A549 (cell line): ENCODE results near the gene CIRBP. TPM values are rescaled to one million over a fixed set of nuclear protein-coding genes. Genes with fewer than 3 reads are reported as not detected.

Source experiments
- ATAC-seq, 2 experiments: fragments of 200-7000 bp in 1 of 2; fragments of >200 bp in 1 of 2; cut with Nextera tagmentation in 1 of 2; cut with Tn5 transposase in 1 of 2; 3 replicates each; pipeline versions ENCODE4 v1.8.0 to v1.9.1; 2018 to 2020; ENCODE audit warnings: mild to moderate bottlenecking in 1 of 2, moderate library complexity in 1 of 2
- CTCF ChIA-PET: fragments of 300-600 bp; sonication (Branson Sonifier 250); formaldehyde crosslinking; extraction: SDS; loops from one replicate; lab custom pipeline; 2021; ENCODE audit warnings: antibody characterized with exemption, inconsistent platforms; lab: Yijun Ruan, JAX
- POLR2A ChIA-PET: fragments of 350-600 bp; formaldehyde crosslinking; extraction: SDS; loops from one replicate; lab custom pipeline; 2021; ENCODE audit warnings: antibody characterized with exemption, inconsistent platforms; lab: Yijun Ruan, JAX
- DNase-seq, 2 experiments: peaks; one replicate each; pipeline versions ENCODE4 v3.0.0 to v3.0.0-alpha.2; 2011 to 2016; ENCODE audit warnings: low read depth in 1 of 2, low spot score in 1 of 2
- FAIRE-seq: peaks from 2 replicates; lab custom pipeline; 2011; peaks lifted over from hg19 to GRCh38; lab: Jason Lieb, UNC
- H3K27ac ChIP-seq, 2 experiments: fragments of >200 bp; sonication (Bioruptor Twin); formaldehyde crosslinking; 3 replicates each; pipeline ENCODE4 v1.5.1; 2016 to 2017
- H3K4me1 ChIP-seq: fragments of >200 bp; sonication (Bioruptor Twin); formaldehyde crosslinking; 3 replicates; pipeline ENCODE4 v1.6.1; 2016
- H3K4me2 ChIP-seq: fragments of >200 bp; sonication (Bioruptor Twin); formaldehyde crosslinking; 3 replicates; pipeline ENCODE4 v1.6.1; 2016
- H3K4me3 ChIP-seq: fragments of >200 bp; sonication (Bioruptor Twin); formaldehyde crosslinking; 3 replicates; pipeline ENCODE4 v1.5.1; 2016
- H3K9me3 ChIP-seq: fragments of >200 bp; sonication (Bioruptor Twin); formaldehyde crosslinking; 3 replicates; pipeline ENCODE4 v1.6.1; 2016
- BHLHE40 ChIP-seq: IDR thresholded peaks from 2 replicates; pipeline ENCODE4 v1.6.1; 2012; ENCODE audit warnings: low read depth, low read length, inconsistent platforms
- CBX8 ChIP-seq: fragments of 200-600 bp; sonication (generic); IDR thresholded peaks from 2 replicates; pipeline ENCODE4 v1.6.1; 2016
- CEBPB ChIP-seq, 2 experiments: fragments of >200 bp in 1 of 2; sonication (Bioruptor Twin) in 1 of 2; formaldehyde crosslinking in 1 of 2; IDR thresholded peaks; 2 replicates each; pipeline ENCODE4 v1.6.1; 2012 to 2016
- FOSB ChIP-seq: fragments of 250-450 bp; sonication (Bioruptor Pico); IDR thresholded peaks from 2 replicates; pipeline ENCODE4 v1.5.0; 2020; ENCODE audit warnings: mild to moderate bottlenecking, moderate library complexity
- FOSL2 ChIP-seq, 2 experiments: fragments of 450-650 bp in 1 of 2; fragments of >200 bp in 1 of 2; sonication (Bioruptor Twin) in 1 of 2; formaldehyde crosslinking; IDR thresholded peaks; 2 replicates each; pipeline versions ENCODE4 v1.5.0 to v1.6.1; 2016 to 2020; ENCODE audit warnings: mild to moderate bottlenecking in 1 of 2, moderate library complexity in 1 of 2
- FOXS1 ChIP-seq: fragments of 250-450 bp; sonication (Bioruptor Pico); IDR thresholded peaks from 2 replicates; pipeline ENCODE4 v1.5.0; 2020; ENCODE audit warnings: mild to moderate bottlenecking, moderate library complexity
- HEYL ChIP-seq: fragments of 250-450 bp; sonication (Bioruptor Pico); IDR thresholded peaks from 2 replicates; pipeline ENCODE4 v1.8.0; 2021; ENCODE audit warnings: mild to moderate bottlenecking, moderate library complexity
- HOXA7 ChIP-seq: fragments of 250-450 bp; sonication (Bioruptor Pico); IDR thresholded peaks from 2 replicates; pipeline ENCODE4 v1.5.0; 2020; ENCODE audit warnings: mild to moderate bottlenecking, moderate library complexity
- HOXB5 ChIP-seq: fragments of 250-450 bp; sonication (Bioruptor Pico); IDR thresholded peaks from 2 replicates; pipeline ENCODE4 v1.5.0; 2020; ENCODE audit warnings: mild to moderate bottlenecking, moderate library complexity
- JUN ChIP-seq, 2 experiments: fragments of >200 bp; sonication (Bioruptor Twin); formaldehyde crosslinking; IDR thresholded peaks; 2 replicates in 1 of 2; 3 replicates in 1 of 2; pipeline ENCODE4 v1.6.1; 2016 to 2017
- MAFK ChIP-seq: fragments of 450-650 bp; IDR thresholded peaks from 2 replicates; pipeline ENCODE4 v1.6.1; 2014; ENCODE audit not compliant: partially characterized antibody
- MYC ChIP-seq: IDR thresholded peaks from 2 replicates; pipeline ENCODE4 v1.6.1; 2012; ENCODE audit warnings: mild to moderate bottlenecking, inconsistent platforms, low read length, improper control_type of control experiment, borderline replicate concordance
- NFE2L2 ChIP-seq: fragments of 150-350 bp; conservative IDR thresholded peaks from 2 replicates; pipeline ENCODE4 v1.6.1; 2014; ENCODE audit warnings: low read length
- NPAS2 ChIP-seq: fragments of 250-450 bp; sonication (Bioruptor Pico); IDR thresholded peaks from 2 replicates; pipeline ENCODE4 v1.8.0; 2022; ENCODE audit warnings: mild to moderate bottlenecking, moderate library complexity, borderline replicate concordance
- PHF8 ChIP-seq: fragments of 200-600 bp; sonication (generic); IDR thresholded peaks from 2 replicates; pipeline ENCODE4 v1.6.1; 2016; ENCODE audit warnings: low read depth, mild to moderate bottlenecking, antibody characterized with exemption, moderate library complexity, borderline replicate concordance
- POLR2A ChIP-seq: IDR thresholded peaks from 2 replicates; pipeline ENCODE4 v1.6.1; 2012; ENCODE audit warnings: mild to moderate bottlenecking, low read length
- RAD21 ChIP-seq, 2 experiments: fragments of >200 bp in 1 of 2; sonication (Bioruptor Twin) in 1 of 2; formaldehyde crosslinking in 1 of 2; IDR thresholded peaks in 1 of 2; conservative IDR thresholded peaks in 1 of 2; 2 replicates in 1 of 2; 3 replicates in 1 of 2; pipeline ENCODE4 v1.6.1; 2012 to 2018; ENCODE audit warnings: inconsistent platforms in 1 of 2
- RCOR1 ChIP-seq: fragments of 150-350 bp; IDR thresholded peaks from 2 replicates; pipeline ENCODE4 v1.6.1; 2014; ENCODE audit warnings: antibody characterized with exemption, low read length, low read depth
- RNF2 ChIP-seq: fragments of 200-600 bp; sonication (generic); IDR thresholded peaks from 2 replicates; pipeline ENCODE4 v1.6.1; 2016; ENCODE audit warnings: low read depth, mild to moderate bottlenecking, antibody characterized with exemption, moderate library complexity, borderline replicate concordance
- SMC3 ChIP-seq: fragments of >200 bp; sonication (Bioruptor Twin); formaldehyde crosslinking; IDR thresholded peaks from 3 replicates; pipeline ENCODE4 v1.6.1; 2018; ENCODE audit warnings: inconsistent platforms
- SREBF2 ChIP-seq: fragments of 450-650 bp; IDR thresholded peaks from 2 replicates; pipeline ENCODE4 v1.6.1; 2014; ENCODE audit warnings: mild to moderate bottlenecking, moderate library complexity
- TFCP2L1 ChIP-seq: fragments of 250-450 bp; sonication (Bioruptor Pico); IDR thresholded peaks from 2 replicates; pipeline ENCODE4 v1.5.0; 2021; ENCODE audit warnings: mild to moderate bottlenecking
- TP53 ChIP-seq: fragments of 250-450 bp; sonication (Bioruptor Pico); IDR thresholded peaks from 2 replicates; pipeline ENCODE4 v1.5.0; 2021; ENCODE audit warnings: mild to moderate bottlenecking, moderate library complexity
- ZFP36 ChIP-seq: fragments of 450-650 bp; IDR thresholded peaks from 2 replicates; pipeline ENCODE4 v1.6.1; 2014; ENCODE audit warnings: borderline replicate concordance; ENCODE audit not compliant: partially characterized antibody
- ZSCAN20 ChIP-seq: fragments of 250-450 bp; sonication (Bioruptor Pico); IDR thresholded peaks from 2 replicates; pipeline ENCODE4 v1.8.0; 2022; ENCODE audit warnings: mild to moderate bottlenecking, moderate library complexity
- WGBS: methylation state at CpG from one replicate; pipeline ENCODE4 v1.1.6; 2017; ENCODE audit errors: missing lambda C conversion rate; 5-methylcytosine and 5-hydroxymethylcytosine counted together
- polyA plus RNA-seq, 4 experiments: library from polyadenylated mRNA; depleted of rRNA in 3 of 4; stranded (reverse); fragments of >200 nt; fragmentation: RNase III in 1 of 4; extraction: RNeasy Plus Mini Kit Qiagen cat#74134 plus additional on column Dnase treatment in 1 of 4; gene quantifications; 2 replicates in 3 of 4; 3 replicates in 1 of 4; pipeline ENCODE4 v1.2.3, GENCODE V29; 2011 to 2017
- TF ChIP-seq, protein P1 (sequence below): IDR thresholded peaks from 2 replicates; pipeline ENCODE4 v1.6.1; 2012
- TF ChIP-seq, protein P2 (sequence below): fragments of >200 bp; sonication (Bioruptor Twin); formaldehyde crosslinking; IDR thresholded peaks from 3 replicates; pipeline ENCODE4 v1.5.1; 2016
- TF ChIP-seq, protein P3 (sequence below): fragments of 250-450 bp; sonication (Bioruptor Pico); IDR thresholded peaks from 2 replicates; pipeline ENCODE4 v1.5.0; 2021; ENCODE audit warnings: mild to moderate bottlenecking, moderate library complexity, borderline replicate concordance
- TF ChIP-seq, protein P4 (sequence below): IDR thresholded peaks from 2 replicates; pipeline ENCODE4 v1.6.1; 2012

The CIRBP gene
- polyA plus RNA-seq, 2 of the 4 experiments (the other 2 are of a cell fraction) = 151 to 178 TPM

DNA sequence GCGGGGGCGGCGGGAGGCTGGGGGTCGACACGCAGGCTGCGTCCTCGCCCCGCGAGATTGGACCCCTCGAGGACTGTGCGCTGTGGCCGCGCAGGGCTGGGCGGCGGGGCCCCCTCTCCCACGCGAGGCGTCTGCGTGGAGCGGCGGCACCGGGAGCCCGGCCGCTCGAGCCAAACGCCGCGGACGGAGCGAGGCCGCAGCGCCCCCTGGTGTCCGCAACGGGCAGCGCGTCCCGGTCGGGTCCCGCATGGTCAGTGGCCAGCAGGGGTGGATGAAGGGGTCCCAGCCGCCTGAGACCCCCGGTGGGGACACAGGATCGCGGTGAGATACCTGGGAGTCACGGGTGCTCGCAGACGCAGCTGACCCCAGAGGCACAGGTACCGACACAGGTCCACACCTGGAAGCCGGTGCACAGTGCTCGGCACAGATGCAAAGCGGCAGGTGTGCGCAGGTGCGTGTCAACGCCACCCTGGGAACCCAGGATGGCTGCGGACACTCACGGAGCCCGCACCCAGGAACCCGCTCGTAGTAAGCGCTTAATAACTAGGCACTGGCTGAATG is 2.1 kb upstream of the CIRBP start:
- FAIRE-seq = no peak
- TF ChIP-seq FOSL2 (IDR thresholded peaks at IDR 0.05) (no peak), FOSL2 (CRISPR knock-in tag; IDR thresholded peaks at IDR 0.05) (no peak), HEYL (CRISPR knock-in tag) (no peak), MYC (peak; percentile 32; the same call in 1 of the 2 replicates), CBX8 (no peak), MAFK (no peak), CEBPB (IDR thresholded peaks at IDR 0.05) (no peak), RAD21 (conservative IDR thresholded peaks at IDR 0.05 in 1 of 2, IDR thresholded peaks at IDR 0.05 in 1 of 2) (peak; percentile 67 to 86; a peak in 4 of 5 replicates), FOXS1 (CRISPR knock-in tag) (no peak), RCOR1 (no peak), JUN (IDR thresholded peaks at IDR 0.05) (peak in 1 of 2 experiments; percentile 11; a peak in 2 of 5 replicates), HOXB5 (no peak), POLR2A (peak; percentile 14; the same call in 1 of the 2 replicates), SREBF2 (no peak), ZSCAN20 (no peak), SMC3 (peak; percentile 87), HOXA7 (CRISPR knock-in tag) (no peak), FOSB (CRISPR knock-in tag) (no peak), ZFP36 (no peak), RNF2 (no peak), BHLHE40 (no peak), PHF8 (no peak), NFE2L2 (no peak), TFCP2L1 (CRISPR knock-in tag) (no peak), NPAS2 (no peak), TP53 (0 out of 2 replicates have a peak, but pooled peaks have one; percentile 14)
- TF ChIP-seq, protein P1, sequence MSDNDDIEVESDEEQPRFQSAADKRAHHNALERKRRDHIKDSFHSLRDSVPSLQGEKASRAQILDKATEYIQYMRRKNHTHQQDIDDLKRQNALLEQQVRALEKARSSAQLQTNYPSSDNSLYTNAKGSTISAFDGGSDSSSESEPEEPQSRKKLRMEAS = 0 out of 2 replicates have a peak, but pooled peaks have one; percentile 32
- TF ChIP-seq, protein P2, sequence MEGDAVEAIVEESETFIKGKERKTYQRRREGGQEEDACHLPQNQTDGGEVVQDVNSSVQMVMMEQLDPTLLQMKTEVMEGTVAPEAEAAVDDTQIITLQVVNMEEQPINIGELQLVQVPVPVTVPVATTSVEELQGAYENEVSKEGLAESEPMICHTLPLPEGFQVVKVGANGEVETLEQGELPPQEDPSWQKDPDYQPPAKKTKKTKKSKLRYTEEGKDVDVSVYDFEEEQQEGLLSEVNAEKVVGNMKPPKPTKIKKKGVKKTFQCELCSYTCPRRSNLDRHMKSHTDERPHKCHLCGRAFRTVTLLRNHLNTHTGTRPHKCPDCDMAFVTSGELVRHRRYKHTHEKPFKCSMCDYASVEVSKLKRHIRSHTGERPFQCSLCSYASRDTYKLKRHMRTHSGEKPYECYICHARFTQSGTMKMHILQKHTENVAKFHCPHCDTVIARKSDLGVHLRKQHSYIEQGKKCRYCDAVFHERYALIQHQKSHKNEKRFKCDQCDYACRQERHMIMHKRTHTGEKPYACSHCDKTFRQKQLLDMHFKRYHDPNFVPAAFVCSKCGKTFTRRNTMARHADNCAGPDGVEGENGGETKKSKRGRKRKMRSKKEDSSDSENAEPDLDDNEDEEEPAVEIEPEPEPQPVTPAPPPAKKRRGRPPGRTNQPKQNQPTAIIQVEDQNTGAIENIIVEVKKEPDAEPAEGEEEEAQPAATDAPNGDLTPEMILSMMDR = peak; percentile 82
- TF ChIP-seq, protein P3, sequence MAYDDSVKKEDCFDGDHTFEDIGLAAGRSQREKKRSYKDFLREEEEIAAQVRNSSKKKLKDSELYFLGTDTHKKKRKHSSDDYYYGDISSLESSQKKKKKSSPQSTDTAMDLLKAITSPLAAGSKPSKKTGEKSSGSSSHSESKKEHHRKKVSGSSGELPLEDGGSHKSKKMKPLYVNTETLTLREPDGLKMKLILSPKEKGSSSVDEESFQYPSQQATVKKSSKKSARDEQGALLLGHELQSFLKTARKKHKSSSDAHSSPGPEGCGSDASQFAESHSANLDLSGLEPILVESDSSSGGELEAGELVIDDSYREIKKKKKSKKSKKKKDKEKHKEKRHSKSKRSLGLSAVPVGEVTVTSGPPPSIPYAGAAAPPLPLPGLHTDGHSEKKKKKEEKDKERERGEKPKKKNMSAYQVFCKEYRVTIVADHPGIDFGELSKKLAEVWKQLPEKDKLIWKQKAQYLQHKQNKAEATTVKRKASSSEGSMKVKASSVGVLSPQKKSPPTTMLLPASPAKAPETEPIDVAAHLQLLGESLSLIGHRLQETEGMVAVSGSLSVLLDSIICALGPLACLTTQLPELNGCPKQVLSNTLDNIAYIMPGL (CRISPR knock-in tag) = no peak
- TF ChIP-seq, protein P4, sequence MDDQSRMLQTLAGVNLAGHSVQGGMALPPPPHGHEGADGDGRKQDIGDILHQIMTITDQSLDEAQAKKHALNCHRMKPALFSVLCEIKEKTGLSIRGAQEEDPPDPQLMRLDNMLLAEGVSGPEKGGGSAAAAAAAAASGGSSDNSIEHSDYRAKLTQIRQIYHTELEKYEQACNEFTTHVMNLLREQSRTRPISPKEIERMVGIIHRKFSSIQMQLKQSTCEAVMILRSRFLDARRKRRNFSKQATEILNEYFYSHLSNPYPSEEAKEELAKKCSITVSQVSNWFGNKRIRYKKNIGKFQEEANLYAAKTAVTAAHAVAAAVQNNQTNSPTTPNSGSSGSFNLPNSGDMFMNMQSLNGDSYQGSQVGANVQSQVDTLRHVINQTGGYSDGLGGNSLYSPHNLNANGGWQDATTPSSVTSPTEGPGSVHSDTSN = peak; percentile 37; the same call in 1 of the 2 replicates
- TF ChIP-seq, all 56 proteins: peak for 9
- H3K4me1 ChIP-seq = peaks cover 70% of the 10 kb centered on the region
- peak overlapping the region; percentile 90 to 100 for H3K27ac ChIP-seq
- ATAC-seq (peak; percentile 4 to 25; a peak in 3 of 6 replicates), DNase-seq (peak; percentile 36 to 56)
- H3K4me2 ChIP-seq = peak overlapping the region; percentile 95
- no peaks in the 10 kb centered on the region for H3K9me3 ChIP-seq
- H3K4me3 ChIP-seq = peak overlapping the region; percentile 53
- CTCF ChIA-PET = interaction anchor here (0.6 to 18.7 kb wide), 18 partner anchors 8 to 290 kb away, joined by 3 to 500 read pairs (median 4); partner anchors contain the start of genes ATP5F1D and FAM174C
- 11% methylated on average over 9 of the region's 59 CpGs for WGBS
- POLR2A ChIA-PET = interaction anchor here (0.6 to 3.8 kb wide), 7 partner anchors 8 to 418 kb away, joined by 3 to 42 read pairs (median 13); partner anchors contain the start of gene FAM174C
